GM12801 (cell line): ENCODE data around the gene GNGT2.

Experiments
- TF ChIP-seq, protein P1 (sequence below): IDR thresholded peaks from one replicate; pipeline ENCODE4 v1.5.1; 2011; ENCODE audit warnings: control low read depth; ENCODE audit not compliant: insufficient read length; ENCODE audit errors: extremely low read depth

GNGT2 gene

DNA sequence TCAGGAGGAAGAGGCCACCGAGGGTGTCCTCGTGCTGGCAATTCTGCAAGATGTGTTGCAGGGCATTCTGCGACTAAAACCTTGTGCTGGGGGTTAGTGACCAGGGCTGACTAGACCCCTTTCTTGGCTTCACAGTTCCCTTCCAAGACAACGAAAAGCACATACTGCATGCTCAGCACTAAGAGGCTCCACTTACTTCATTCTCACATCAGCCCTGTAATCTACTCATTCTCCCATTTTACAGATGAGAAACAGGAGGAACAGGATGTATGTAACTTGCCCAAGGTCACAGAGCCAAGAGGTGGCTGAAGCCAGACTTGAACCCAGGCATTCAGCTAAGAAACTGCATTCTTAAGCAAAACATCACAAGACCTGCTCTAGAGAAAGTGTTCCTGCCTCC lies 25.5 kb upstream of the GNGT2 start:
- TF ChIP-seq, protein P1, sequence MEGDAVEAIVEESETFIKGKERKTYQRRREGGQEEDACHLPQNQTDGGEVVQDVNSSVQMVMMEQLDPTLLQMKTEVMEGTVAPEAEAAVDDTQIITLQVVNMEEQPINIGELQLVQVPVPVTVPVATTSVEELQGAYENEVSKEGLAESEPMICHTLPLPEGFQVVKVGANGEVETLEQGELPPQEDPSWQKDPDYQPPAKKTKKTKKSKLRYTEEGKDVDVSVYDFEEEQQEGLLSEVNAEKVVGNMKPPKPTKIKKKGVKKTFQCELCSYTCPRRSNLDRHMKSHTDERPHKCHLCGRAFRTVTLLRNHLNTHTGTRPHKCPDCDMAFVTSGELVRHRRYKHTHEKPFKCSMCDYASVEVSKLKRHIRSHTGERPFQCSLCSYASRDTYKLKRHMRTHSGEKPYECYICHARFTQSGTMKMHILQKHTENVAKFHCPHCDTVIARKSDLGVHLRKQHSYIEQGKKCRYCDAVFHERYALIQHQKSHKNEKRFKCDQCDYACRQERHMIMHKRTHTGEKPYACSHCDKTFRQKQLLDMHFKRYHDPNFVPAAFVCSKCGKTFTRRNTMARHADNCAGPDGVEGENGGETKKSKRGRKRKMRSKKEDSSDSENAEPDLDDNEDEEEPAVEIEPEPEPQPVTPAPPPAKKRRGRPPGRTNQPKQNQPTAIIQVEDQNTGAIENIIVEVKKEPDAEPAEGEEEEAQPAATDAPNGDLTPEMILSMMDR = no peak

DNA sequence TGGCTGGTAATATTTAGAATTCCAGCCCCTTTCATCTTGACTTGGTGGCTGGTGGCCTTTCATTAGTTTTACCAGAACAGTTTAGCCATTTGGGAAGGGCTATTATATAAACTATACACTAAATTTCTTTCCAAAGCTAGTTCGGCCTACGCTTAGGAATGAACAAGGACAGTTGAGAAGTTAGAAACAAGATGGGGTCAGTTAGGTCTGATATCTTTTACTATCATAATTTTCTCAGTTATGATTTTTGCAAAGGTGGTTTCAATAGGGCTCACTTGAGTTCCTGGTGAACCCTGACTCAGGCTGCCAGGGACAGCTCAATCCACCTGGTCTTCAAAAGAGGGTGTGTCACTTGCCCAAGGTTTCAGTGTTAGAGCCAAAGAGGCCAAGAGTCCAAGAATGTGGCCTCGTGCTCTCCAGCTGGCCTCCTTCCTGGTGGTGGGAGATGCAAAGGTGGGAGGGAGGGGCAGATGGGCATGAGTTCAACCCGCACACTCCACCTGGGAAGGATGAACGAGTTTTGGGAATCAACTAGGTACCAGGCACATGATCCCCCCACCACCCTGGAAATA lies 24.2 kb upstream of the GNGT2 start:
- TF ChIP-seq, protein P1 = no peak

DNA sequence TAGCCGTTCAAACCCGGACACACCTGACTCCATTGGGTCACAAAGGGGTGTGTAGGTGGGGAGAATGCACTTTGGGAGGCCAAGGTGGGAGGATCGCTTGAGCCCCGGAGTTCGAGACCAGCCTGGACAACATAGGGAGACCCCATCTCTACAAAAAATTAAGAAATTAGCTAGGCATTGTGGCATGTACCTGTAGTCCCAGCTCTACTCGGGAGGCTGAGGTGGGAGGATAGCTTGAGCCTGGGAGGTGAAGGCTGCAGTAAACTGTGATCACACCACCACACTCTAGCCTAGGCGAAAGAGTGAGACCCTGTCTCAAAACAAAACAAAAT lies 21.2 kb upstream of the GNGT2 start:
- TF ChIP-seq, protein P1 = no peak

DNA sequence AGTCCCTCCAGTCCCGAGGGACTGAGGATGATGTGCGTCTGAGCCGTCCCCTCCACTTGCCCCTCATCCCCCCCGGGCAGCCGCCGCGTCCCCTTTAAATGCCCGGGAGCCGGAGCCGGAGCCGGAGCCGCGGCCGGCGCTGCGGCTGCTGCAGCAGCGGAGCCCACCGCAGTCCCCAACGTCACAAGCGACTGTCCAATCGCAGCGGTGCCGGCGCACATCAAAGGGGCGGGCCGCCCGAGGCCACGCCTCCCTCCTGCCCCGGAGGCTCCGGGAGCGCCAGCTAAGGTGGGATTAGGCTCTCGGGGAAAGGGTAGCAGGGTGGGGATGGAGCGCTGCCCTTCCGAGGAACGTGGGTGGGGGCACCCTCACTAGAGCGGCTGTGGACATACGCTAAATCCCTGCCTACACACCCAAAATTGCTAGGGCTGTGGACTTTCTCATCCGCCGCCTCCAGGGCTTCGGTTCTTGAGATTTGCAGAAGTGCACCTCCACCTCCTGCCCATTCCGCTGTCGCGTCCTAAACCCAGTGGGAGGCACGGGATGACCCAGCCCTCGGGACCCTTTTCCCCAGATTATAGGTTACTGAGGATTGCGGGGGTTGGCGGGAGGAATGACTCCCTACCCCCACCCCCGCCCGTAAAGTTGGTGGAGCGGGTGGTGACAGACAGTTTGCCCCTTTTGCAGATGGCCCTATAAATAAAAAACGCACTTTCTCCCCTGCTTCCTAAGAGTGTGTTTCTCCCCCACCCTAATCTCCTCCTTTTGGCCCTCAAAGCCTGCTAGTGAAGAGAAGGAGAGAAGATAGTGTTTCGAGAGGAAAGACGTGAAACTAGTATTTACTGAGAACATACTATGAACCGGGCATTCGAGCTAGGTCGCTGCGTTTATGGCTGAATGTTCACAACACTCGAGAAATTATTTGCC lies 20.5 kb upstream of the GNGT2 start, which contains the start of gene PHOSPHO1:
TSS of gene PHOSPHO1 (minus strand) at position 152 of the 927 bp plus-strand sequence. CDS start 4,096 bp downstream, outside the sequence.
- TF ChIP-seq, protein P1 = no peak

DNA sequence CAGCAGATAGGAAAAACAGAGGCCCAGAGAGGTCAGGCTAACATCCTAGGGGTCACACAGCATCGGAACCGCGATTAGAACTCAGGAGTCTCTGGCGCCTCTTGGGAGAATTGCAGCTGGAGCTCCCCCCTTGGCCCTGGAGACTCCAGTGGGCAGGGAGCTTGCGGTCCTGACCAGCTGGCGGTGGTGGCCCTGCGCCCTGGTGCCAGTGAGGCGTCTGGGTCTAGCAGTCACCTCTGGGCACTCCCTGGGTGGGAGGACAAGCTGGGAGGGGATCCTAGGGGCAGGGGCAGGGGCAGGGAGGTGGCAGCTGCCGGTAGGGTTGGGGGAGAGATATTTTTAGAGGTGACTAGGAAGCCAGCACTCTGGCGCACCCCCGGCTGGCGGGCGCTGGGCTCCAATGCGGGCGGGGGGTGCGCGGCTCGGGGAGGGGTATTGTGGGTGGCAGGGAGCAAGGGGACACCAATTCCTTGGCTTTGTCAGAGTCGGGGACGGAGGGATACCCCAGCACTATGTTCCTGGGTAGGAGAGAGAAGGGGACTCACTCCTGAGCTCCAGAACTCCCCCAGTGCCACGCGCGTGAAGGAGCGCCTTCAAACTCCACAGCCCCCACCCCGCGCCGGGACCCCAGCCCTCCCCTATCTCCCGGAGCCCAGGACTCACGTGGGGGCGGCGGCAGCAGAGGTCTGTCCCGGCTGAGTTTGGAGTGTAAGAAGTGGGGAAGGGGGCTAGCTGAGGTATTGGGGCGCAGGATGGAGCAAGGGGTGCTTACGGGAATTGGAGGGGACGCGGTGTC lies 19.6 kb upstream of the GNGT2 start:
- TF ChIP-seq, protein P1 = no peak

DNA sequence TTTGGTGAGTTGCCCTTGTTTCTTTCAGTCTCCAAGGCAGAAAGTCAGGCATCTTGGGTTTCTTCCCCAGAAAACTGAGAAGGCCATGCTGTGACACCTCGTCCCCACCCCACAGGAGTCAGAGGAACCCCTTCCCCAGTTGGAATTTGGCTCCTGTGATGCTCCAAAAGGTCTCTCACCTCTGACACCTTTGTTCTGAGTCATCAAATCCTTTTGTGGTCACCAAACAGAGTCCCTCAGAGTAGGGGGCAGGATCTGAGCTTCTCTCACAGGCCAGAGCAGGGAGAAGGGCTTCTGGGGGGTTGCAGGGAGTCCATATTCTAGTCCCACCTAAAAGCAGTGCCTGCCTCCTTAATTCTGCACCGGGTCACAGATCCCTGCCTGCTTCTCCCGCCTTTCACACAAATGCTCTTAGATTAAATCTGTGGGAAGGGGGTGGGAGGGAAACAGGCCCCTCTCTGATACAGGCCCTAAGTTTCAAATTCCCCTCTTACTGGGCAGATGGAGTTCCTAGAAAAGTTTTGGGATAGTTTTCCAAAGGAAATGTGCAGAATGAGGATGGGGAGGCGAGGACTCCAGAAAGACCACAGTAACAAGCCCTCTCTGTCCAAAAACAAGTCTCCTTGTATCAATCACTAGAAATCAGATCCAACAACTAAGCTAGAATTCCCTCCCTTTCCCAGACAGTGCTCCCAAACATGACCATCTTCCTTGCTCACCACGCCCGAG lies 18.9 kb upstream of the GNGT2 start:
- TF ChIP-seq, protein P1 = no peak
